HG03025 (cell line): ENCODE measurements around the gene HYOU1.
"Not testable (repeated sequence)": the region's sequence is repeated elsewhere in the genome, so short reads cannot be mapped to it uniquely, and the experiment has no call there.

ENCODE experiments used
- ATAC-seq: cut with Tn5 transposase; IDR thresholded peaks from one replicate; pipeline ENCODE4 v1.9.1; 2021; ENCODE audit warnings: mild to moderate bottlenecking, moderate library complexity; ENCODE audit not compliant: unreplicated experiment, low FRiP score

The HYOU1 gene

DNA sequence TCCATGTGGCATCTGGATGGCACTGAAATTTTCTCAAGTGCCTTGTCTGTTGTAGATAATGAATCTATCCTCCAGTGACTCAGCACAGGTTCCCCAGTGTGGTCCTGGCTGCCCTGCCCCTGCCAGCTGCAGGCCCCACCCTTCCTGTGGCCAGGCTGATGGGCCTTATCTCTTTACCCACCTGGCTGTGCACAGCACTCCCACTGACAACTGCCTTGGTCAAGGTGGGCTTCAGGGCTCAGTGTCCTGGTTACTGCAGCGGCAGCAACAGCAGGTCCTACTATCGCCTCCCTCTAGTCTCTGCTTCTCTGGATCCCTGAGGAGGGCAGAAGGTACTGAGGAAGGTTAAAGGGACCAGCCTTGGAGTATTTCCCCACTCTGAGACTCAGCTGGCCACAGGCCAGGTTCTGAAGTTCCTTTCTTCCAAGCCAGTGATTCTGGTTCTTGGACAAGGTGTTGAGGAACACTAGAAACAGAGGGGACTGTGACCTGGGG, 30.8 kb upstream of the HYOU1 start:
- no peak for ATAC-seq

DNA sequence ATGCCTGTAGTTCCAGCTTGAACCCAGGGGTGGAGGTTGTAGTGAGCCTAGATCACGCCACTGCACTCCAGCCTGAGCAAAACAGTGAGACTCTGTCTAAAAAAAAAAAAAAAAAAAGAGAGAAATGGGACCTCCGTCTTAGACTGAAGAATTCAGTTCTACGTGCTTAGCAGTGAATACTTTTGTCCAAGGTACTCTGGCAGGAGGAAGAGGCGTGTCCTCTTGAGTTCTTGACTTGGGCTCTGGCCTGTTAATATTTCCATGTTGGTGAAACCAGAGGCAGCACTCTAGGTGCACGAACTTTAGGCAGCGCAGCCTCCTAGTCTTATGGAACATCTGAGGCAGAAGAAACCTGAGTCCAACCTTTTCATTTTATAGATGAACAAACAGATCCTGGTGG, 30.1 kb upstream of the HYOU1 start:
- ATAC-seq, result no peak

- peak; percentile 7 for ATAC-seq
These were observed 28.4 kb upstream of the HYOU1 start for GRCh38 chr11:119085437-119085847.

- ATAC-seq, result peak; percentile 85
These were observed 27.8 kb upstream of the HYOU1 start, which contains the start of gene HMBS for GRCh38 chr11:119084663-119085436. Gene HMBS, plus strand, starts transcription at chr11:119084881. Its CDS starts 153 bp downstream, at chr11:119085034.

GRCh38 chr11:119081682-119082260, 24.8 kb upstream of the HYOU1 start:
- ATAC-seq, result no peak

DNA sequence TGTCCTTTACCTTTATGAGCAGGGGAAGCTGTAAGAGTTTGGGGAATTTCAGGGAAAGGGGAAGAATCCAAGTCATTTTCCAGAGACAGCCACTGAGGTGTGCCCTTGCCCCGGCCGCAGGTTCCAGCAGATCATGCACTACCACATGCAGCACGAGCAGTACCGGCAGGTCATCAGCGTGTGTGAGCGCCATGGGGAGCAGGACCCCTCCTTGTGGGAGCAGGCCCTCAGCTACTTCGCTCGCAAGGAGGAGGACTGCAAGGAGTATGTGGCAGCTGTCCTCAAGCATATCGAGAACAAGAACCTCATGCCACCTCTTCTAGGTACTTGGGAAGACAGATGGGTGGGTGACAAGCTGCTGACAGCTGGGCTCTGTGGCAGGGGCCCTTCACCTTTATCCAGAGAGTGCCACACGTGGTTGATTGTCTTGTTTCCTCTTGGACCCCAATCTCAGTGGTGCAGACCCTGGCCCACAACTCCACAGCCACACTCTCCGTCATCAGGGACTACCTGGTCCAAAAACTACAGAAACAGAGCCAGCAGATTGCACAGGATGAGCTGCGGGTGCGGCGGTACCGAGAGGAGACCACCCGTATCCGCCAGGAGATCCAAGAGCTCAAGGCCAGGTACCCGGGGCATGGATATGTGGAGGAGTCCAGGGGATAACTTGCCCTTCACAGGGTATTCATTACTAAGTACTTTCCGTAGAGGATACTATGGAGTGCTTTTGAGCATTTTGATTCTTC, 21.8 kb upstream of the HYOU1 start:
- ATAC-seq, result no peak

DNA sequence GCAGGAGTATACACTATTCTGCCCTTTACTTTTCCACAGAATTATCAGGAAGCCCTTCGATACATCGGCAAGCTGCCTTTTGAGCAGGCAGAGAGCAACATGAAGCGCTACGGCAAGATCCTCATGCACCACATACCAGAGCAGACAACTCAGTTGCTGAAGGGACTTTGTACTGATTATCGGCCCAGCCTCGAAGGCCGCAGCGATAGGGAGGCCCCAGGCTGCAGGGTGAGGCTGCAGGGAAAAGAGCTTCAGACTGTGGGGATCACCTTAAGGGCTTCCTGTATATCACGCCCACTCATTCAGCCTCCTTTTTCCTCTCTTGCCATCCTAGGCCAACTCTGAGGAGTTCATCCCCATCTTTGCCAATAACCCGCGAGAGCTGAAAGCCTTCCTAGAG, 20.8 kb upstream of the HYOU1 start:
- ATAC-seq, result no peak

DNA sequence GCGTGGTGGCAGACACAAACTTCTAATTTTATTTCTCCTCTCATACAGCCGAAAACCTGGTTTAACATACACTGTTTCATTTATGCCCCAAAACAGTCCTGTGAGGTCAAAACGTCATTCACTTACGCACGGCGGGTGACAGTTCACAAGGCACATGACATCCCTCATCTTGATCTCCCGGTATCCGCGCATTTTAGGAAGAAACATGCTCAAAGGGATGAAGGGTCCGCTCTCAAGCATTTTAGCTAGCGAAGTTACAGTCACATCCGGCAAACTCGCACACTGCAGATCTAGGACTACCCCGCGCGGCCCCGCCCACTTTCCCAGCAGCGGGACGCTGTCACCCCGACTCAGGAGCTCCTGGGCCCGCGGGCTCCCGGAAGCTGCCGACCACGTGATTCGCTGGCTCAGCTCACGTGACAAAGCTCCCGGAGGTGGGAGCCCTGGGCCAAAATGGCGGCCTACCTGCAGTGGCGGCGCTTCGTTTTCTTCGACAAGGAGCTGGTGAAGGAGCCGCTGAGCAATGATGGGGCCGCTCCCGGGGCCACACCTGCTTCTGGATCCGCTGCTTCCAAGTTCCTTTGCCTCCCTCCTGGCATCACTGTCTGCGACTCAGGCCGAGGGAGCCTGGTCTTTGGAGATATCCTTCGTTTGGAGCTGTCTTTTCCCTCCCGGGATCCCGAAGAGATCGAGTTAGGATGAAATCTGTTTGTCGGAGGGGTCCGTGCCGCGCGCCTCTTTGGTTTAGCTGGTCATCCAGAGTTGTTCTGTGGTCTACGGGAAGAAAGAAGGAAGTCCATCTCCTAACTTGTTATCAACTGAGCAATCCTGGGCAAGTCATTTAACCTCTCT, 10.6 kb upstream of the HYOU1 start, which contains the start of gene VPS11:
Gene VPS11 (plus strand): TSS at position 448 of the 852 bp plus-strand sequence. CDS start 6 bp downstream, at position 454.
- ATAC-seq, result peak; percentile 77

DNA sequence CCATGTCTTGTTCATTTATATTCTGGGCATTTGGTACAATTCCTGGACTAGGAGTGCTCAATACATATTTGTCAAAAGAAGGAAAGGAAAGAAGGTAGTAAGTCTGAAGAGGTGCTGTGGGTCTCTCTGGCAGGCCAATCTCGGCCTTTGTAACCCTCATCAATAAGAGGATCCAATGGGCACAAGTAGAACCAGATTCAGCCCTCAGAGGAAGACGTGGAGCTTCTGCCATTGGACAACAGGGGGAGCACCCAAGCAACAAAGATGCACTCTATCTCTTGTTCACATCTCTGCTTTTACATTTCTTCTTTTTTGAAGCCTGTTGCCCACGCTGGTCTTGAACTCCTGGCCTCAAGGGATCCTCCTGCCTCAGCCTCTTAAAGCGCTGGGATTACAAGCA, 8.4 kb upstream of the HYOU1 start:
- ATAC-seq, result no peak

DNA sequence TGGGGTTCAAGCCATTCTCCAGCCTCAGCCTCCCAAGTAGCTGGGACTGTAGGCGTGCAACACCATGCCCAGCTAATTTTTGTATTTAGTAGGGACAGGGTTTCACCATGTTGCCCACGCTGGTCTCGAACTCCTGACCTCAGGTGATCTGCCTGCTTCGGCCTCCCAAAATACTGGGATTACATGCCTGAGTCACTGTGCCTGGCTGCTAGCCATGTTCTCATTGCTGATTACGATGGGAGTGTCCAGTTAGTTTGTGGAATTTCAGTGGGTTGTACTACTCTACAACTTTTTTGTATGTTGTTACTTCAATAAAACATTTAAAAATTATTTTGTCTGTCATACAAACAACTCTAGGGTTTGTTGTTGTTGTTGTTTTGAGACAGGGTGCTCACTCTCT, 5.8 kb upstream of the HYOU1 start:
- ATAC-seq, result no peak

- ATAC-seq, result no peak
These were observed 4.3 kb upstream of the HYOU1 start for GRCh38 chr11:119061256-119061655.

GRCh38 chr11:119059128-119059527, 2.1 kb upstream of the HYOU1 start:
- not testable (repeated sequence) for ATAC-seq

DNA sequence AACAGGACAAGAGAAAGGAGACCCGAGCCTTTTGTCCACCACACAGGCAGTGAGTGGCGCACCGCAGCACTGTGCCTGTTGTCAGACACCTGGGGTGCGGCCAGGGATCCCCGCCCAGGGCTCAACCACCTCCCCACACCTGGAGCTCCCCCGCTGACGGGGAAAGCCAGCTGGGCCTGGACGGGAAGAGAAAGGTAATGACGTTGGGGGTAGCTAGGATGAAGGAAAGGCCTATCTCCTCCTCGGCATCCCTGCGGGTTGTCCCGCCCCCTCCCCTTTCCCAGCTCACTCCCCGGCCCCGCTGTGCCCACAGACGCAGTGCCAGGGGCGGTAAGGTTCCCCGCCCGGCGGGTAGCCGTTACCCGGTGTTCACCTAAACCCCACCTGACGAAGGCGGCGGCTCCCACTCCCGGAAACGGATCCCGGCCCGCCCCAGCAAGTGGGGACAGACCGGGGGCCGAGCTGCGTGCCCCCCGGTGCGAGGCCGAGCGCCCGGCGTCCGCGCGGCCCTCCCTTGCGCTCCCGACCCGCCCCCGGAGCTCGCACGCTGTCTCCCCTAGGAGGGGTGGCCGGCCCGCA, 495 bp downstream of the HYOU1 start:
- ATAC-seq, result peak; percentile 33

DNA sequence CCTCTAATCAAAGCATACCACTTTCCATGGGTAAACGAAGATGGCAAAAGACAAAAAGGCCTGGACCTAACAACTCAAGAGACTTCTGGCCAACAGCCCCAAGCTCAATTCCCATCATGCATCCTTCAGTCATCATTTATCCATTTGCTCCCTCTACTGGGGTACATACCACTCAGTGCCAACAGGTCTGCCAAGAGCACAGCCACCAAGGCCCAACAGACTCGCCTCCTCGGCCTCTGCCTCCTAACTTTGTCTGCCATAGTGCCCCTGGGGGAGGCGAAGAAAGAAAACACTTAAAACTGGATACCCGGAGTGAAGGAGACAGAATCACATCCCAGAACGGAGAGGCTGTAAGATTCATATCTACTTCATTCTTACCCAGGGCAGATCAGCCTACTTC, 1.1 kb downstream of the HYOU1 start:
- ATAC-seq, result no peak

- ATAC-seq, result no peak
These were observed 2.6 kb downstream of the HYOU1 start for GRCh38 chr11:119054418-119054817.

DNA sequence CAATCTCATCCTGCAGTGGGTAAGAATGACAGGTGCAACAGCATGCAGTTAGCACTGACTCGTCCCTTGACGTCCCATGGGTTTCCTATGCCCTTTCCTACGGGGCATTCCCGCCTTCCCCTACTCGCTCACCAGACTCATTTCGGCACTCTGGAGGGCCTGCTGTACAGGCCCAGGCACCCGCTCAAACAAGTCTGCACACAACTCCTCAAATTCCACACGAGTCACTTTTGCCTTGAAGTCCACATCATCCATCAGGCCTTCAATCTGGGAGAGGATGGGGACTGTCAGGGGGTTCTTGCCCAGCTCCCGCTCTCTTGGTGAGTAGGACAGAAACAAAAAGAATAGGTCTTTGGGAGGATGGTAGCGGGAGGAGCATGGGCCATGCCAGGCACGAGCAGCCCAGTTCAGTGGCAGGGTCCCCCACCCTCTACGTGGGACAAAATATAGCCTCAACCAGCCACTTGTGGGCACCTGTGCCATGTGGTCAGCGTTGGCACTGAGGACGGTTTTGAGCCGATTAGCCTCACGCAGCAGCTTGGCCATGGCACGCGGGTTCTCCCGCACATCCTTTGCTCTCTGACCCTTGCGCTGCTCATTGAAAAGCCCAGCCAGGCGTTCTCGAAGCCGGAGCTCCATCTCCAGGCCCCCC, 4.7 kb downstream of the HYOU1 start:
- no peak for ATAC-seq

- no peak for ATAC-seq
These were observed 5.4 kb downstream of the HYOU1 start for GRCh38 chr11:119051440-119052162.

- ATAC-seq, result no peak
These were observed 7.9 kb downstream of the HYOU1 start for GRCh38 chr11:119049081-119049480.

GRCh38 chr11:119048644-119049043, 8.4 kb downstream of the HYOU1 start:
- ATAC-seq, result no peak
